Activated CD8-positive, alpha-beta T cell treated with anti-CD3 and anti-CD28 coated beads for 36 hours (primary cell): ENCODE results near the gene SRSF9. TPM values are rescaled to one million over a fixed set of nuclear protein-coding genes. Genes with fewer than 3 reads are reported as not detected.
"Not testable (repeated sequence)": the region's sequence is repeated elsewhere in the genome, so short reads cannot be mapped to it uniquely, and the experiment has no call there.

Source experiments
- ATAC-seq: fragments of 200-7000 bp; cut with Tn5 transposase; one replicate; pipeline ENCODE4 v1.10.0; 2021; ENCODE audit warnings: mild to moderate bottlenecking, moderate library complexity
- CTCF ChIA-PET: fragments of 350-600 bp; sonication (Branson Sonifier 250); formaldehyde crosslinking; loops from one replicate; lab custom pipeline; 2021; ENCODE audit warnings: antibody characterized with exemption; lab: Charles Lee
- POLR2A ChIA-PET: fragments of 350-600 bp; sonication (Branson Sonifier 250); formaldehyde crosslinking; loops from one replicate; lab custom pipeline; 2021; ENCODE audit warnings: antibody characterized with exemption; lab: Charles Lee
- DNase-seq: peaks from one replicate; pipeline ENCODE4 v3.0.0-alpha.2; 2020
- H3K27ac Mint-ChIP-seq: one replicate; pipeline ENCODE4 v1.8.0; 2021; ENCODE audit warnings: mild to moderate bottlenecking, mixed read lengths
- H3K27me3 Mint-ChIP-seq: one replicate; pipeline ENCODE4 v1.8.0; 2021; ENCODE audit warnings: mixed read lengths
- H3K36me3 Mint-ChIP-seq: one replicate; pipeline ENCODE4 v1.8.0; 2021; ENCODE audit warnings: low read depth, mixed read lengths
- H3K4me1 Mint-ChIP-seq: one replicate; pipeline ENCODE4 v1.8.0; 2021; ENCODE audit warnings: low read depth, mixed read lengths
- H3K4me3 Mint-ChIP-seq: one replicate; pipeline ENCODE4 v1.8.0; 2021; ENCODE audit warnings: mild to moderate bottlenecking, moderate library complexity, mixed read lengths
- H3K9me3 Mint-ChIP-seq: one replicate; pipeline ENCODE4 v1.8.0; 2021; ENCODE audit warnings: mixed read lengths
- CTCF ChIP-seq: fragments of 200-600 bp; IDR thresholded peaks from one replicate; pipeline ENCODE4 v1.8.0; 2022; ENCODE audit warnings: antibody characterized with exemption, mild to moderate bottlenecking
- intact Hi-C: fragments of 100-400 bp; cut with micrococcal nuclease; formaldehyde crosslinking; loops from one replicate; pipeline ENCODE4 v1.10.0; 2022
- total RNA-seq, 2 experiments: library from RNA; stranded (reverse); gene quantifications; one replicate each; pipeline ENCODE4 v1.2.3, GENCODE V29; 2021

Gene SRSF9
- total RNA-seq, 2 experiments from 2014 or later: 225 to 236 TPM

- H3K27ac Mint-ChIP-seq: no peak overlapping the region
- no peak for ATAC-seq
- TF ChIP-seq CTCF: no peak
These were observed 21.4 kb upstream of the SRSF9 start for GRCh38 chr12:120490833-120491512.

GRCh38 chr12:120490325-120490724 is 20.8 kb upstream of the SRSF9 start:
- intact Hi-C loops: no loop called here
- CTCF ChIA-PET: interaction anchor here (1.6 kb wide), 1 partner anchor 10 kb away, joined by 4 read pairs; no protein-coding TSS in a partner anchor
- H3K27me3 Mint-ChIP-seq: no peaks in the 10 kb centered on the region
- ATAC-seq (no peak), DNase-seq (no peak)
- POLR2A ChIA-PET: interaction anchor here (2.1 kb wide), 1 partner anchor 20 kb away, joined by 8 read pairs; the partner anchor contains the start of gene SRSF9
- no peak overlapping the region for H3K4me3 Mint-ChIP-seq
- no peak for TF ChIP-seq CTCF
- H3K36me3 Mint-ChIP-seq: no peaks in the 10 kb centered on the region
- peaks cover 6% of the 10 kb centered on the region for H3K4me1 Mint-ChIP-seq
- no peaks in the 10 kb centered on the region for H3K9me3 Mint-ChIP-seq
- no peak overlapping the region for H3K27ac Mint-ChIP-seq

More at GRCh38 chr12:120490833-120491512, 21.4 kb upstream of the SRSF9 start:
- no peaks in the 10 kb centered on the region for H3K36me3 Mint-ChIP-seq
- POLR2A ChIA-PET: interaction anchor here (0.9 to 1.1 kb wide), 3 partner anchors 11 to 140 kb away, joined by 3 read pairs; no protein-coding TSS in a partner anchor
- DNase-seq: no peak
- H3K4me1 Mint-ChIP-seq: peaks cover 7% of the 10 kb centered on the region
- CTCF ChIA-PET: interaction anchor here (1.5 to 1.6 kb wide), 2 partner anchors 10 to 51 kb away, joined by 4 read pairs; no protein-coding TSS in a partner anchor
- H3K9me3 Mint-ChIP-seq: no peaks in the 10 kb centered on the region
- intact Hi-C loops: no loop called here
- H3K4me3 Mint-ChIP-seq: no peak overlapping the region
- H3K27me3 Mint-ChIP-seq: no peaks in the 10 kb centered on the region

- Mint-ChIP-seq H3K4me1 (no peaks in the 10 kb centered on the region), H3K9me3 (no peaks in the 10 kb centered on the region), H3K4me3 (no peak overlapping the region), H3K36me3 (no peaks in the 10 kb centered on the region), H3K27ac (no peak overlapping the region), H3K27me3 (no peaks in the 10 kb centered on the region)
- ATAC-seq (no peak), DNase-seq (no peak)
- intact Hi-C loops: no loop called here
- TF ChIP-seq CTCF: no peak
- ChIA-PET POLR2A (interaction anchor here (0.5 to 2.1 kb wide), 3 partner anchors 19 to 129 kb away, joined by 3 to 8 read pairs (median 3); partner anchors contain the start of gene SRSF9), CTCF (no interaction called here)
These were observed 19.5 kb upstream of the SRSF9 start for GRCh38 chr12:120489018-120489417.

DNA sequence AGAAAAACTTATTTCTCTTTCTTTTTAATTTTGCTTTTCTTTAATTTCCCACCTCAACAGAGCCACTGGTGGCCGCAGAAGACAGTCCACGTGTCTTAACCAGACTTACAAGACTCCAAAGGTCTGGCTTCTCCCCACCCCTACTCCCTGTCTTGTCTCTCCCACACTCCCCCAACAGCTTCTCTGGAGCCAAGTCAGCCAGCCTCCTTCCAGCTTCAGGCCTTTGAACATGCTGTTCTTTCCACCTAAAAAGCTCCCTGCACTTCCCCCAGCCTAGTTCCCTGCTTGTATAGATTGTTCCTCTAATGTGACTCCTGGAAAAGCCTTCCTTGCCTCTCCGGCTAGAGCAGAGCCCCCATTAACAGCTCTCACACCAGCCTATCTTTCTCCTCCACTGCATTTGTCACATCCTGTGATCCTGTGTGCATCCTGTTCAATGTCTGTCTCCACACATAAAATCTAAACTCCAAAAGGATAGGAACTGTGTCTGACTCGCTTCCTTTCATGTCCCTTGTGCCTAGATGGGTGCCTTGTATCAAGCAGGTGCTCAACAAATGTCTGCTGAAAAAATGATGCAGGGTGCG is 18.6 kb upstream of the SRSF9 start:
- Mint-ChIP-seq H3K27ac (no peak overlapping the region), H3K4me1 (no peaks in the 10 kb centered on the region), H3K36me3 (no peaks in the 10 kb centered on the region), H3K27me3 (no peaks in the 10 kb centered on the region), H3K4me3 (no peak overlapping the region), H3K9me3 (no peaks in the 10 kb centered on the region)
- DNase-seq (no peak), ATAC-seq (no peak)
- TF ChIP-seq CTCF: no peak
- ChIA-PET POLR2A (interaction anchor here (0.5 to 2.1 kb wide), 2 partner anchors 18 to 128 kb away, joined by 3 to 8 read pairs; partner anchors contain the start of gene SRSF9), CTCF (no interaction called here)
- intact Hi-C loops: no loop called here

DNA sequence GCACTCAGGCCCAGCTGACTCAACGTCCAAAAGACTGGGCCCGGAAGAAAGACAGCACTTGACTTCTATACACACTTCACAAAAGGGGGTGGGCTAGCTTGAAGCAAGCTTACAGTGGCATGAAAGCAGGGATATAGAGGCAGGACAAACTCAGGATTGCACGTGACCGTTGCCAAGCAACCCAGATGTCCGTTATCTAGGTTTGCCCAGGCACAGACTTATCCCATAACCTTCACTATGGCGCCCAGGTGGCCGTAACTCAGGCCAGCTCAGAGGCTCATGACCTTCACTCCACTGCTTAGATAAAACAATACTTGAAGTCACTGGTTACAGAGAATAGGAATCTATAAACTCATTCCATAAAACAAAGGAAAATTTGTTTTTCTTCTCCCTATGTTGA is 18.0 kb upstream of the SRSF9 start:
- DNase-seq, H3K36me3 Mint-ChIP-seq, H3K4me1 Mint-ChIP-seq, H3K4me3 Mint-ChIP-seq, intact Hi-C loops, H3K27ac Mint-ChIP-seq, ATAC-seq, H3K27me3 Mint-ChIP-seq, CTCF ChIA-PET, H3K9me3 Mint-ChIP-seq: not testable (repeated sequence)
- POLR2A ChIA-PET: interaction anchor here (0.7 kb wide), 1 partner anchor 8 kb away, joined by 3 read pairs; the partner anchor contains the start of gene DYNLL1
